HepG2 (cell line): Measurements from ENCODE around the gene SLC23A2. TPM values are rescaled to one million over a fixed set of nuclear protein-coding genes. Genes with fewer than 3 reads are reported as not detected.

ENCODE experiments used
- BRF2 ChIP-seq: sonication (generic); formaldehyde crosslinking; IDR thresholded peaks from 2 replicates; pipeline ENCODE4 v1.8.1; 2022; ENCODE audit warnings: mild to moderate bottlenecking, missing genetic modification reagents
- CENPBD1 ChIP-seq: sonication (generic); formaldehyde crosslinking; IDR thresholded peaks from 2 replicates; pipeline ENCODE4 v1.8.0; 2022; ENCODE audit warnings: missing genetic modification reagents, low read depth, mild to moderate bottlenecking, borderline replicate concordance
- CREBL2 ChIP-seq: sonication (generic); formaldehyde crosslinking; IDR thresholded peaks from 2 replicates; pipeline ENCODE4 v1.8.1; 2023; ENCODE audit warnings: missing genetic modification reagents, mild to moderate bottlenecking, borderline replicate concordance
- EP300 ChIP-seq, 3 experiments: sonication (generic) in 1 of 3; formaldehyde crosslinking in 1 of 3; IDR thresholded peaks; 2 replicates each; pipeline versions ENCODE4 v1.5.1 to v1.6.1; 2011 to 2020; ENCODE audit warnings: low read depth in 2 of 3, low read length in 2 of 3, borderline replicate concordance in 1 of 3, improper control_type of control experiment in 1 of 3, mild to moderate bottlenecking in 1 of 3, missing genetic modification reagents in 1 of 3, moderate library complexity in 1 of 3
- HDAC2 ChIP-seq: sonication (generic); formaldehyde crosslinking; IDR thresholded peaks from 2 replicates; pipeline ENCODE4 v1.4.0; 2020; ENCODE audit warnings: missing genetic modification reagents
- HNRNPL ChIP-seq: fragments of 200-400 bp; formaldehyde crosslinking; IDR thresholded peaks from 2 replicates; pipeline ENCODE4 v1.6.1; 2017; ENCODE audit warnings: mild to moderate bottlenecking, low read depth, low read length
- MAF1 ChIP-seq: sonication (generic); formaldehyde crosslinking; IDR thresholded peaks from 2 replicates; pipeline ENCODE4 v1.5.0; 2020; ENCODE audit warnings: missing genetic modification reagents, borderline replicate concordance
- MTERF4 ChIP-seq: sonication (generic); formaldehyde crosslinking; IDR thresholded peaks from 2 replicates; pipeline ENCODE4 v1.8.0; 2023; ENCODE audit warnings: mild to moderate bottlenecking, missing genetic modification reagents
- ZBTB39 ChIP-seq: sonication (generic); formaldehyde crosslinking; IDR thresholded peaks from 2 replicates; pipeline ENCODE4 v1.5.0; 2020; ENCODE audit warnings: missing genetic modification reagents
- ZNF354B ChIP-seq: sonication (generic); formaldehyde crosslinking; IDR thresholded peaks from 2 replicates; pipeline ENCODE4 v1.8.0; 2022; ENCODE audit warnings: mild to moderate bottlenecking, missing genetic modification reagents
- ZNF646 ChIP-seq: sonication (generic); formaldehyde crosslinking; IDR thresholded peaks from 2 replicates; pipeline ENCODE4 v1.9.0; 2021; ENCODE audit warnings: mild to moderate bottlenecking, missing genetic modification reagents
- ZNF652 ChIP-seq: IDR thresholded peaks from 2 replicates; pipeline ENCODE4 v1.6.1; 2016; ENCODE audit warnings: low read depth, borderline replicate concordance
- ZSCAN20 ChIP-seq: sonication (generic); formaldehyde crosslinking; IDR thresholded peaks from 2 replicates; pipeline ENCODE4 v1.4.0; 2020; ENCODE audit warnings: missing genetic modification reagents, mild to moderate bottlenecking, borderline replicate concordance
- ZUFSP ChIP-seq: sonication (generic); formaldehyde crosslinking; IDR thresholded peaks from 2 replicates; pipeline ENCODE4 v1.9.0; 2021; ENCODE audit warnings: missing genetic modification reagents, mild to moderate bottlenecking, borderline replicate concordance
- polyA plus RNA-seq, 8 experiments: library from polyadenylated mRNA; depleted of rRNA in 3 of 8; stranded (reverse) in 7 of 8; unstranded in 1 of 8; fragments of >200 nt; fragmentation: Illumina TruSeq in 4 of 8; extraction: Trizol in 4 of 8; gene quantifications; 2 replicates each; pipeline versions ENCODE4 v1.2.1 to v1.2.3, GENCODE V29; 2011 to 2016; ENCODE audit warnings: low read depth in 4 of 8, missing spikeins in 1 of 8, mixed read lengths in 1 of 8; ENCODE audit not compliant: insufficient read depth in 1 of 8
- total RNA-seq, 5 experiments: library from RNA; depleted of rRNA; stranded (reverse); fragments of >200 nt; fragmentation: Illumina TruSeq; extraction: Trizol; gene quantifications; 2 replicates each; pipeline ENCODE4 v1.2.3, GENCODE V29; 2016; ENCODE audit warnings: low read depth in 1 of 5

The SLC23A2 gene
- total and polyA plus RNA-seq, 2 of the 13 experiments (the other 11 are each of a cell fraction or from before 2014, with no cell fraction given): 42.2 to 51.2 TPM

- no peak for TF ChIP-seq ZBTB39 (CRISPR knock-in tag)
- no peak for TF ChIP-seq HNRNPL
- TF ChIP-seq EP300 (IDR thresholded peaks at IDR 0.05; ENCODE audit: low read depth in 2 of 2, low read length in 2 of 2): peak in 1 of 2 experiments; percentile 86; a peak in 2 of 4 replicates
- TF ChIP-seq EP300 (CRISPR knock-in tag; IDR thresholded peaks at IDR 0.05; ENCODE audit: borderline replicate concordance): peak; percentile 89; the same call in 1 of the 2 replicates
- TF ChIP-seq MTERF4 (CRISPR knock-in tag): no peak
- no peak for TF ChIP-seq ZNF652 (CRISPR knock-in tag)
- peak; percentile 94 for TF ChIP-seq HDAC2
- no peak; the same call in 1 of the 2 replicates for TF ChIP-seq MAF1
- TF ChIP-seq CENPBD1 (CRISPR knock-in tag): no peak
- TF ChIP-seq ZSCAN20: no peak
- no peak for TF ChIP-seq ZUFSP
- TF ChIP-seq BRF2 (CRISPR knock-in tag): no peak
- no peak for TF ChIP-seq CREBL2 (CRISPR knock-in tag)
- TF ChIP-seq ZNF354B (CRISPR knock-in tag): no peak
- peak; percentile 68; the same call in 1 of the 2 replicates for TF ChIP-seq ZNF646
Observed at GRCh38 chr20:4936851-4937406, 64.4 kb downstream of the SLC23A2 start (continued).
